Stimulated activated CD8-positive, alpha-beta memory T cell treated with anti-CD3 and anti-CD28 coated beads, Interleukin-7, amount 100 ng/mL, for 48 hours (primary cell): ENCODE results near the gene PRKCA.
"Not testable (repeated sequence)": the region's sequence is repeated elsewhere in the genome, so short reads cannot be mapped to it uniquely, and the experiment has no call there.

Experiments used
- DNase-seq, 2 donors: peaks; one replicate each; pipeline ENCODE4 v3.0.0-alpha.2; 2020; ENCODE audit warnings: low read depth in 1 of 2; ENCODE audit errors: extremely low read depth in 1 of 2

PRKCA gene

GRCh38 chr17:66717641-66718058 is 415.2 kb downstream of the PRKCA start:
- DNase-seq, result no peak

GRCh38 chr17:66720027-66720426 is 417.6 kb downstream of the PRKCA start:
- no peak for DNase-seq

- DNase-seq, result no peak
Measured at GRCh38 chr17:66720567-66720966, 418.2 kb downstream of the PRKCA start.

GRCh38 chr17:66722341-66722740 is 419.9 kb downstream of the PRKCA start:
- no peak for DNase-seq

GRCh38 chr17:66724581-66725341 is 422.3 kb downstream of the PRKCA start:
- DNase-seq, result no peak

- not testable (repeated sequence) for DNase-seq
Measured at GRCh38 chr17:66725438-66725837, 423.0 kb downstream of the PRKCA start.

- DNase-seq, result no peak
Measured at GRCh38 chr17:66725956-66726355, 423.5 kb downstream of the PRKCA start.

- no peak for DNase-seq
Measured at GRCh38 chr17:66726371-66726770, 424.0 kb downstream of the PRKCA start.

GRCh38 chr17:66726846-66727245 is 424.4 kb downstream of the PRKCA start:
- DNase-seq, result no peak

GRCh38 chr17:66727634-66728570 is 425.5 kb downstream of the PRKCA start:
- peak in 1 of 2 donors; percentile 20 for DNase-seq

GRCh38 chr17:66730461-66730923 is 428.1 kb downstream of the PRKCA start:
- DNase-seq, result no peak

- no peak for DNase-seq
Measured at GRCh38 chr17:66733759-66734158, 431.3 kb downstream of the PRKCA start.

- DNase-seq, result no peak
Measured at GRCh38 chr17:66734186-66734943, 432.0 kb downstream of the PRKCA start.

GRCh38 chr17:66737524-66737923 is 435.1 kb downstream of the PRKCA start:
- DNase-seq, result no peak

GRCh38 chr17:66738301-66738700 is 435.9 kb downstream of the PRKCA start:
- DNase-seq, result no peak

GRCh38 chr17:66739553-66739952 is 437.1 kb downstream of the PRKCA start:
- DNase-seq, result no peak

- no peak for DNase-seq
Measured at GRCh38 chr17:66740226-66740625, 437.8 kb downstream of the PRKCA start.

GRCh38 chr17:66743511-66743910 is 441.1 kb downstream of the PRKCA start:
- no peak for DNase-seq

GRCh38 chr17:66746736-66747135 is 444.3 kb downstream of the PRKCA start:
- no peak for DNase-seq

GRCh38 chr17:66747578-66748275 is 445.3 kb downstream of the PRKCA start:
- no peak for DNase-seq
